Chondrocyte (in vitro differentiated cells): ENCODE results near the gene ACOX1. TPM values are rescaled to one million over a fixed set of nuclear protein-coding genes. Genes with fewer than 3 reads are reported as not detected.

Source experiments
- DNase-seq: peaks from one replicate; pipeline ENCODE4 v3.0.0; 2021; ENCODE audit warnings: mixed read lengths, low spot score
- H3K27ac Mint-ChIP-seq: one replicate; pipeline ENCODE4 v1.8.0; 2021; ENCODE audit warnings: mild to moderate bottlenecking, moderate library complexity, mixed read lengths; ENCODE audit not compliant: unreplicated experiment
- H3K27me3 Mint-ChIP-seq: 2 replicates; pipeline ENCODE4 v1.8.0; 2021; ENCODE audit warnings: low read depth, mixed read lengths
- H3K36me3 Mint-ChIP-seq: 2 replicates; pipeline ENCODE4 v1.8.0; 2021; ENCODE audit warnings: low read depth, mixed read lengths
- H3K4me1 Mint-ChIP-seq: 2 replicates; pipeline ENCODE4 v1.8.0; 2021; ENCODE audit warnings: low read depth, mild to moderate bottlenecking, mixed read lengths
- H3K4me3 Mint-ChIP-seq: one replicate; pipeline ENCODE4 v1.8.0; 2021; ENCODE audit warnings: mild to moderate bottlenecking, moderate library complexity, mixed read lengths; ENCODE audit not compliant: unreplicated experiment
- H3K9me3 Mint-ChIP-seq: 2 replicates; pipeline ENCODE4 v1.8.0; 2021; ENCODE audit warnings: low read depth, mixed read lengths
- total RNA-seq: library from RNA; stranded (reverse); gene quantifications from 3 replicates; pipeline ENCODE4 v1.2.1, GENCODE V29; 2021
- TF ChIP-seq, protein P1 (sequence below): fragments of 200-600 bp; sonication (generic); IDR thresholded peaks from 2 replicates; pipeline ENCODE4 v1.5.0; 2021; ENCODE audit warnings: antibody characterized with exemption, mild to moderate bottlenecking, moderate library complexity

The ACOX1 gene
- total RNA-seq, 1 donor from 2014 or later: 50.2 TPM

DNA sequence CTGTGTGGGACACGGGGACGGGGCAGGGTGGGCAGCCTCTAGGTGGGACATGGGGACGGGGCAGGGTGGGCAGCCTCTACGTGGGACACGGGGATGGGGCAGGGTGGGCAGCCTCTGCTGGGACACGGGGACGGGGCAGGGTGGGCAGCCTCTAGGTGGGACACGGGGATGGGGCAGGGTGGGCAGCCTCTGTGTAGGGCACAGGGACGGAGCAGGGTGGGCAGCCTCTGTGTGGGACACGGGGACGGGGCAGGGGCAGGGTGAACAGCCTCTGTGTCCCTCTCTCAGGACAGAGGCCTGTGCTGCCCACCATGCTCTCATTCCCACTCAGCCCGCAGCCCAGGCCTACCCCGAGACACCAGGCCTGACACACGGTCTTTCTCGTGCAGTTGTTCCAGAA is 57.4 kb downstream of the ACOX1 start:
- H3K27me3 Mint-ChIP-seq: no peaks in the 10 kb centered on the region
- H3K36me3 Mint-ChIP-seq: peaks cover 7% of the 10 kb centered on the region
- H3K4me1 Mint-ChIP-seq: no peaks in the 10 kb centered on the region
- no peak overlapping the region for H3K27ac Mint-ChIP-seq
- no peaks in the 10 kb centered on the region for H3K9me3 Mint-ChIP-seq
- TF ChIP-seq, protein P1, sequence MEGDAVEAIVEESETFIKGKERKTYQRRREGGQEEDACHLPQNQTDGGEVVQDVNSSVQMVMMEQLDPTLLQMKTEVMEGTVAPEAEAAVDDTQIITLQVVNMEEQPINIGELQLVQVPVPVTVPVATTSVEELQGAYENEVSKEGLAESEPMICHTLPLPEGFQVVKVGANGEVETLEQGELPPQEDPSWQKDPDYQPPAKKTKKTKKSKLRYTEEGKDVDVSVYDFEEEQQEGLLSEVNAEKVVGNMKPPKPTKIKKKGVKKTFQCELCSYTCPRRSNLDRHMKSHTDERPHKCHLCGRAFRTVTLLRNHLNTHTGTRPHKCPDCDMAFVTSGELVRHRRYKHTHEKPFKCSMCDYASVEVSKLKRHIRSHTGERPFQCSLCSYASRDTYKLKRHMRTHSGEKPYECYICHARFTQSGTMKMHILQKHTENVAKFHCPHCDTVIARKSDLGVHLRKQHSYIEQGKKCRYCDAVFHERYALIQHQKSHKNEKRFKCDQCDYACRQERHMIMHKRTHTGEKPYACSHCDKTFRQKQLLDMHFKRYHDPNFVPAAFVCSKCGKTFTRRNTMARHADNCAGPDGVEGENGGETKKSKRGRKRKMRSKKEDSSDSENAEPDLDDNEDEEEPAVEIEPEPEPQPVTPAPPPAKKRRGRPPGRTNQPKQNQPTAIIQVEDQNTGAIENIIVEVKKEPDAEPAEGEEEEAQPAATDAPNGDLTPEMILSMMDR: no peak
- DNase-seq: no peak
- H3K4me3 Mint-ChIP-seq: no peak overlapping the region

DNA sequence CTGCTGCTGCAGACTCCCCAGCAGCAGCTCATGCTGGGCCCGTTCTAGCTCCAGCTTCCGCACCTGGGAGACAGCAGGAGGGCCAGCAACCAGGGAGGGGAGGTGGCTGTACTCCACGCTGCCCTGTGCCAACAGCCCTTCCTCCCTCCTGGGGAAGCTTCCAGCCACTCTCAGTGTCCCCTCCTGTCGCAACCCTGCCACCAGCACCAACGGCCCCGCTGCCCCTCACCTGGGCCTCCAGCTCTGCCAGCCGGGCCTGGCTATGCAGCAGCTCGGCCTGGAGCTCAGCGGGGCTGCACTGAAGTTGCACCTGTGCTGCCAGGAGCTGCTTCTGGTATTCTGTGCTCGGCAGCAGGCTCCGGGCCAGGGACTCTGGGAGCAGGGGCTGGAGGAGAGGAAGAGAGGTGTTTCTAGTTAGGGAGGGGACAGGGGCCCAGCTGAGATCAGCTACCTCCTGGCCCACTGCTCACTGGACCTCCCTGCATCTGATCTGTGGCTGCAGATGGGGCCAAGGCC is 58.9 kb downstream of the ACOX1 start:
- Mint-ChIP-seq H3K27ac (no peak overlapping the region), H3K27me3 (no peaks in the 10 kb centered on the region), H3K36me3 (peaks cover 7% of the 10 kb centered on the region), H3K9me3 (no peaks in the 10 kb centered on the region), H3K4me1 (no peaks in the 10 kb centered on the region), H3K4me3 (no peak overlapping the region)
- no peak for DNase-seq
- TF ChIP-seq, protein P1: no peak

DNA sequence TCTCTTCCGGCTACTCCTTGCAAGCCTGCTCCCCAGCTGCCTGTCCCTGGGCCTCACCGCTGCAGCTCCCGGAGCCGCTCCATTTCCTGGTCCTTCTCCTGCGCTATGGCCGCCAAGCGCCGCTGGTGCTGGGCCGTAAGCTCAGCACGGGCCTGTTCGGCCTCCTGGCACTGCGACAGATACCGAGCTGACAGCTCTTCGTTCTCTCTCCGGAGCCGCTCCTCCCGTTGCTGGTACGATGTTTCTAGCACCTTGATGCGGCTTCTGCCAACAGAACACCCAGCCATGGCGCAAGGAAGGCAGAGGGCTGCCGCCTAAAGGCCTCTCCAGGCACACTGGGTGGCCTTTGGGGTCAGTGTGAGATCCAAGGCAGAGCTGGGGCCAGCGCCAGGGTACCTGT is 59.4 kb downstream of the ACOX1 start:
- TF ChIP-seq, protein P1: no peak
- Mint-ChIP-seq H3K27ac (no peak overlapping the region), H3K36me3 (peaks cover 9% of the 10 kb centered on the region), H3K4me3 (no peak overlapping the region), H3K9me3 (no peaks in the 10 kb centered on the region), H3K4me1 (no peaks in the 10 kb centered on the region), H3K27me3 (no peaks in the 10 kb centered on the region)
- no peak for DNase-seq

DNA sequence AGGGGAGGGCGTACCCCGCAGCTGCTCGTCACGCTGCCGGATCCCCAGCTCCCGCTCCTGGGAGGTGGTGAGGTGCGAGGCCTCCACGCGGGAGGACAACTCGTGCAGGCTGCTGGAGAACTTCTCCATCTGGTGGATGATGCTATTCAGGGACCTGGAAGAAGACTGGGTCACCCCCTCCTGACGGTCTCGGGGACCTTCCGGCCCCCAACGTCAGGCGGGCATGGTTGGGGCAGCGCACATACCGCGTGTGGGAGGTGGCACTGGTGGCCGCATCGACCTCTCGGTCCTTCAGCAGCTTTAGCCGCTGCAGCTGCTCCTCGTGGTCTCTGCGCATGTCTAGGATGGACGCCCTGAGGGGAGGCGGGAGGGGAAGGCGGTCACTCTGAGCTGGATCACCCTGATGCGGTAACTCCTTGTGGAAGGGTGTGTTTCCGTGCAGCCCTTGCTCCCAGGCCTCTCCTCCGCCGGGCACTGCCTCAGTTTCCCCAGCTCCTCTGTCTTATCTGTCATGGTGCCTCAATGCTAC is 61.0 kb downstream of the ACOX1 start:
- TF ChIP-seq, protein P1: no peak
- H3K4me3 Mint-ChIP-seq: no peak overlapping the region
- H3K27me3 Mint-ChIP-seq: no peaks in the 10 kb centered on the region
- H3K9me3 Mint-ChIP-seq: no peaks in the 10 kb centered on the region
- H3K27ac Mint-ChIP-seq: no peak overlapping the region
- H3K4me1 Mint-ChIP-seq: no peaks in the 10 kb centered on the region
- no peak for DNase-seq
- peaks cover 12% of the 10 kb centered on the region for H3K36me3 Mint-ChIP-seq

DNA sequence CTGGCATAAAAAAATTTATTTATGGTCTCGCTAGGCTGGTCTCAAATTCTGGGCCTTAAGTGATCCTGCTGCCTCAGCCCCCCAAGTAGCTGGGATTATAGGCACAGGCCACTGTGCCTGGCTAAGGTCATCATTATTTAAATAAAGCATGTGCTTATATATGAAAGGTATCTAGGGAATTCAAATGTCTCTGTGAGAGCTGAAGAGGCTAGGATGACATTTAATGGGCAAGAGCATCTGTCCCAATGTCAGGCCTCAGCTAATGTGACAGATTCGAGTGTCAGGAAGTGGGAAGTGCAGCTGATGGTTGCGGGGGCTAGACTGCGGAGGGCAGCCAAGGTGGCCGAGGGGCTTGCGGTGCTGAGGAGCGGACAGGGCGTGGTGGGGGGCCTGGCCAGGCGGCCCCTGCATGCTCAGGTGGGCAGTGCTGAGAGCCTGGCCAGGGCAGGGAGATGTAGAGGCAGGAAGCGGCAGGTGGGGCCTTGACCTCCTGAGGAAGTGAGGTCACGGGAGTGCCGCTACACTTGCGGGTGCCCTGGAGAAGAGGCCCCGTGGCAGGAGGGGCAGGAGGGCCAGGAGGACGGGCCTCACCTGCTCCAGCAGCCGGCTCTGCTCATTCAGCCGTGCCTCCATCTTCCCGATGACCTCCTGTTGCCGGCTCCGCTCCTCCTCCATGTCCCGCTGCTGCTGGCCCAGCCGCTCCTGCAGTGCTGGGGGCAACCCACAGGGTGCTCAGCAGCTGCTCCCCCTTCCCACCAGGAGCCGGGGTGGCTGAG is 61.6 kb downstream of the ACOX1 start:
- H3K4me3 Mint-ChIP-seq: no peak overlapping the region
- no peak overlapping the region for H3K27ac Mint-ChIP-seq
- DNase-seq: no peak
- H3K4me1 Mint-ChIP-seq: no peaks in the 10 kb centered on the region
- H3K9me3 Mint-ChIP-seq: no peaks in the 10 kb centered on the region
- peaks cover 12% of the 10 kb centered on the region for H3K36me3 Mint-ChIP-seq
- TF ChIP-seq, protein P1: no peak
- H3K27me3 Mint-ChIP-seq: no peaks in the 10 kb centered on the region
